Measurements from ENCODE around the gene RBM47. TPM values are rescaled to one million over a fixed set of nuclear protein-coding genes. Genes with fewer than 3 reads are reported as not detected.
A peak's percentile ranks its signal among the peaks of the same experiment; 100 is the strongest.
"Not testable (repeated sequence)": the region's sequence is repeated elsewhere in the genome, so short reads cannot be mapped to it uniquely, and the experiment has no call there.

The RBM47 gene
- total RNA-seq, 1 donor from 2014 or later: 2.4 TPM

GRCh38 chr4:40482985-40483647, 146.5 kb downstream of the RBM47 start:
- ATAC-seq (ENCODE audit: poor library complexity): no peak
- intact Hi-C loops (cut with DNase I): no loop called here
- no peak for DNase-seq

- DNase-seq: peak; percentile 39
These were observed 147.7 kb downstream of the RBM47 start for GRCh38 chr4:40481977-40482376.

GRCh38 chr4:40480291-40480690, 149.4 kb downstream of the RBM47 start:
- intact Hi-C loops (cut with DNase I): no loop called here
- ATAC-seq (ENCODE audit: poor library complexity) (no peak), DNase-seq (no peak)

More at GRCh38 chr4:40481977-40482376, 147.7 kb downstream of the RBM47 start:
- intact Hi-C loops (cut with DNase I): no loop called here
- ATAC-seq (ENCODE audit: poor library complexity): no peak

- DNase-seq (no peak), ATAC-seq (ENCODE audit: poor library complexity) (no peak)
- intact Hi-C loops (cut with DNase I): no loop called here
These were observed 150.3 kb downstream of the RBM47 start for GRCh38 chr4:40479378-40479777.

GRCh38 chr4:40475609-40476008, 154.1 kb downstream of the RBM47 start:
- DNase-seq (no peak), ATAC-seq (ENCODE audit: poor library complexity) (peak; percentile 34)
- intact Hi-C loops (cut with DNase I): no loop called here

- ATAC-seq (ENCODE audit: poor library complexity): no peak
- no peak for DNase-seq
- intact Hi-C loops (cut with DNase I): no loop called here
These were observed 155.9 kb downstream of the RBM47 start for GRCh38 chr4:40473578-40474388.

GRCh38 chr4:40471923-40472322, 157.7 kb downstream of the RBM47 start:
- no peak for DNase-seq
- ATAC-seq (ENCODE audit: poor library complexity): no peak
- intact Hi-C loops (cut with DNase I): no loop called here

- DNase-seq: no peak
- intact Hi-C loops (cut with DNase I): no loop called here
- ATAC-seq (ENCODE audit: poor library complexity): no peak
These were observed 162.9 kb downstream of the RBM47 start for GRCh38 chr4:40466789-40467188.

- DNase-seq: no peak
- no peak for ATAC-seq (ENCODE audit: poor library complexity)
- intact Hi-C loops (cut with DNase I): no loop called here
These were observed 167.3 kb downstream of the RBM47 start for GRCh38 chr4:40462326-40462725.

- ATAC-seq (ENCODE audit: poor library complexity) (no peak), DNase-seq (no peak)
- intact Hi-C loops (cut with DNase I): no loop called here
These were observed 167.8 kb downstream of the RBM47 start for GRCh38 chr4:40461879-40462278.

- intact Hi-C loops (cut with DNase I): no loop called here
- ATAC-seq (ENCODE audit: poor library complexity) (no peak), DNase-seq (no peak)
These were observed 168.6 kb downstream of the RBM47 start for GRCh38 chr4:40461062-40461461.

- intact Hi-C loops (cut with DNase I): no loop called here
- DNase-seq: no peak
- ATAC-seq (ENCODE audit: poor library complexity): no peak
These were observed 171.0 kb downstream of the RBM47 start for GRCh38 chr4:40458683-40459082.

GRCh38 chr4:40458109-40458508, 171.6 kb downstream of the RBM47 start:
- no peak for ATAC-seq (ENCODE audit: poor library complexity)
- intact Hi-C loops (cut with DNase I): no loop called here
- no peak for DNase-seq

- DNase-seq: no peak
- no peak for ATAC-seq (ENCODE audit: poor library complexity)
These were observed 174.2 kb downstream of the RBM47 start for GRCh38 chr4:40455340-40455902.

GRCh38 chr4:40454816-40455215, 174.8 kb downstream of the RBM47 start:
- intact Hi-C loops (cut with DNase I): no loop called here
- no peak for DNase-seq
- ATAC-seq (ENCODE audit: poor library complexity): no peak

More at GRCh38 chr4:40455340-40455902, 174.2 kb downstream of the RBM47 start:
- intact Hi-C loops (cut with DNase I): no loop called here

- no peak for DNase-seq
- no peak for ATAC-seq (ENCODE audit: poor library complexity)
- intact Hi-C loops (cut with DNase I): no loop called here
These were observed 175.8 kb downstream of the RBM47 start for GRCh38 chr4:40453912-40454311.

GRCh38 chr4:40448875-40449274, 180.8 kb downstream of the RBM47 start:
- ATAC-seq (ENCODE audit: poor library complexity) (no peak), DNase-seq (no peak)
- intact Hi-C loops (cut with DNase I): no loop called here

GRCh38 chr4:40446839-40447238, 182.8 kb downstream of the RBM47 start:
- ATAC-seq (ENCODE audit: poor library complexity) (no peak), DNase-seq (no peak)
- intact Hi-C loops (cut with DNase I): no loop called here

GRCh38 chr4:40446261-40446750, 183.4 kb downstream of the RBM47 start:
- DNase-seq; intact Hi-C loops (cut with DNase I); ATAC-seq (ENCODE audit: poor library complexity): not testable (repeated sequence)

GRCh38 chr4:40445671-40446070, 184.0 kb downstream of the RBM47 start:
- DNase-seq: no peak
- intact Hi-C loops (cut with DNase I): no loop called here
- no peak for ATAC-seq (ENCODE audit: poor library complexity)

Data from Right ventricle myocardium superior (tissue), 1 donor.